Thyroid gland (tissue), 4 donors: Measurements from ENCODE around the gene ZNF462. TPM values are rescaled to one million over a fixed set of nuclear protein-coding genes. Genes with fewer than 3 reads are reported as not detected.

Experiments
- DNase-seq, 2 donors: peaks; one replicate each; pipeline ENCODE4 v3.0.0-alpha.2; 2019
- H3K27ac ChIP-seq, 3 donors: fragments of 200-600 bp; sonication (generic); 1 replicate in 2 of 3; 2 replicates in 1 of 3; pipeline ENCODE4 v1.5.1; 2016 to 2019; ENCODE audit warnings: mild to moderate bottlenecking in 1 of 3, moderate library complexity in 1 of 3
- H3K27me3 ChIP-seq: fragments of 200-600 bp; sonication (generic); one replicate; pipeline ENCODE4 v1.5.1; 2019
- H3K36me3 ChIP-seq, 2 donors: fragments of 200-600 bp; sonication (generic); one replicate each; pipeline ENCODE4 v1.5.1; 2016 to 2019
- H3K4me1 ChIP-seq, 2 donors: fragments of 200-600 bp; sonication (generic); one replicate each; pipeline ENCODE4 v1.5.1; 2017 to 2019
- H3K4me3 ChIP-seq, 3 donors: fragments of 200-600 bp; sonication (generic); replicated peaks in 1 of 3; 1 replicate in 2 of 3; 2 replicates in 1 of 3; pipeline ENCODE4 v1.5.1; 2016; ENCODE audit warnings: mild to moderate bottlenecking in 1 of 3
- H3K9me3 ChIP-seq: fragments of 200-600 bp; sonication (generic); one replicate; pipeline ENCODE4 v1.5.1; 2017
- POLR2A ChIP-seq, 2 donors: fragments of 450-650 bp; IDR thresholded peaks; one replicate each; pipeline ENCODE4 v1.6.1; 2017; ENCODE audit warnings: antibody characterized with exemption in 2 of 2, mild to moderate bottlenecking in 2 of 2, moderate library complexity in 1 of 2
- WGBS, 2 donors: methylation state at CpG; one replicate each; pipeline ENCODE4 v1.1.5; 2017; 5-methylcytosine and 5-hydroxymethylcytosine counted together
- intact Hi-C: fragments of 100-400 bp; cut with DNase I; formaldehyde crosslinking; loops from one replicate; pipeline ENCODE4 v1.15.1; 2023
- total RNA-seq, 4 donors: library from RNA; depleted of rRNA; stranded (reverse); fragments of >200 nt; gene quantifications; one replicate each; pipeline ENCODE4 v1.2.3, GENCODE V29; 2016
- TF ChIP-seq, protein P1 (sequence below), 6 experiments: fragments of 200-600 bp in 3 of 6; fragments of 450-650 bp in 3 of 6; sonication (generic) in 3 of 6; IDR thresholded peaks; one replicate each; pipeline ENCODE4 v1.5.1; 2016 to 2019; ENCODE audit warnings: antibody characterized with exemption in 6 of 6, mild to moderate bottlenecking in 2 of 6, inconsistent platforms in 1 of 6, moderate library complexity in 1 of 6

ZNF462 gene
- total RNA-seq, 4 donors from 2014 or later = 33.3 to 60.4 (median 46.3) TPM

DNA sequence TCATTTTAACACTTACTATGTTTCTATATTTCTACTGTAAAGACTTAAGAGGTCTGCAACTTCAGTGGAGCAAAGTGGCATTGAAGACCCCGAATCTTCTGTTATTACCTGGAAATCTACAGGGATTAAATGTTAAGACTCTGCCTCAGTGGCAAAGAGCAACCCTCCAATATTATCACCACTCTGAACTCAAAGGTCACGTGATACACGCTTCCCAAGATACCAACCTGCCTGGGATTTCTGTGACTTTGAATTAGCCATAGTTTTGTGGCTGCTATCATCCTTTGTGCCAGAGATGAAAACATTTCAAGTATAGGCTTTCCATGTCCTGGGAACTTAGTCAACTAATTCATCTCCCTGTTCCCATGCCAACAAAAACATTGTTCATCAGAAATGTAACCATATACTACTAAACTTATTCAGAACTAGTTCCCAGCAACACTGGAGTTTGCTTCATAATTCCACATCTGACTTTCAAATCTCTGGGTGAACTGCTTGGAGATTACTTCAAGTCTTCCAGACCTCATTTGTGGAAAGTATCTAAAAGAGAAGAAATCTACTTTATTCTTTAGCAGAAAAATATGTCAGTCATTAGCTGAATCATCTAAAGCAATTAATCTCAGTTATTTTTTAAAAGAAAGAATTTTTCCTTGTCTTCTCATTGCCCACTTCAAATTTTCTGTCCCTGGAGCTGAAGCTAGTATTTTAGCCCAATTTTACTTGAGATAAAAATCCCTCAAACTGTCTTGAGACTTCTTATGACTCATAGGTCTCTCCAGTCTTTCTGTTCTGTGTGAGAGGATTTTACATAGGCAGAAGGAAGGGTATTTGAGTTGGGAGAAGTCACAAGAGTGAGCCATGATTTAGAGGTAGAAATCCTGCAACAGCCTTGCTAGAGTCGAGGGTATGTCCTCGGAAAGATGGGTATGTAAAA, 83.0 kb downstream of the ZNF462 start:
- DNase-seq = no peak
- Histone ChIP-seq H3K9me3 (no peaks in the 10 kb centered on the region), H3K27me3 (no peaks in the 10 kb centered on the region), H3K27ac (no peak overlapping the region), H3K36me3 (peaks cover 0 to 7% of the 10 kb centered on the region in 2 donors), H3K4me1 (no peaks in the 10 kb centered on the region), H3K4me3 (no peak overlapping the region)
- 78 to 83% methylated on average over 5 of the region's 5 CpGs for WGBS, 2 donors
- TF ChIP-seq, protein P1, sequence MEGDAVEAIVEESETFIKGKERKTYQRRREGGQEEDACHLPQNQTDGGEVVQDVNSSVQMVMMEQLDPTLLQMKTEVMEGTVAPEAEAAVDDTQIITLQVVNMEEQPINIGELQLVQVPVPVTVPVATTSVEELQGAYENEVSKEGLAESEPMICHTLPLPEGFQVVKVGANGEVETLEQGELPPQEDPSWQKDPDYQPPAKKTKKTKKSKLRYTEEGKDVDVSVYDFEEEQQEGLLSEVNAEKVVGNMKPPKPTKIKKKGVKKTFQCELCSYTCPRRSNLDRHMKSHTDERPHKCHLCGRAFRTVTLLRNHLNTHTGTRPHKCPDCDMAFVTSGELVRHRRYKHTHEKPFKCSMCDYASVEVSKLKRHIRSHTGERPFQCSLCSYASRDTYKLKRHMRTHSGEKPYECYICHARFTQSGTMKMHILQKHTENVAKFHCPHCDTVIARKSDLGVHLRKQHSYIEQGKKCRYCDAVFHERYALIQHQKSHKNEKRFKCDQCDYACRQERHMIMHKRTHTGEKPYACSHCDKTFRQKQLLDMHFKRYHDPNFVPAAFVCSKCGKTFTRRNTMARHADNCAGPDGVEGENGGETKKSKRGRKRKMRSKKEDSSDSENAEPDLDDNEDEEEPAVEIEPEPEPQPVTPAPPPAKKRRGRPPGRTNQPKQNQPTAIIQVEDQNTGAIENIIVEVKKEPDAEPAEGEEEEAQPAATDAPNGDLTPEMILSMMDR (IDR thresholded peaks at IDR 0.05) = no peak
- no peak for TF ChIP-seq POLR2A (IDR thresholded peaks at IDR 0.05)
- intact Hi-C loops = no loop called here

DNA sequence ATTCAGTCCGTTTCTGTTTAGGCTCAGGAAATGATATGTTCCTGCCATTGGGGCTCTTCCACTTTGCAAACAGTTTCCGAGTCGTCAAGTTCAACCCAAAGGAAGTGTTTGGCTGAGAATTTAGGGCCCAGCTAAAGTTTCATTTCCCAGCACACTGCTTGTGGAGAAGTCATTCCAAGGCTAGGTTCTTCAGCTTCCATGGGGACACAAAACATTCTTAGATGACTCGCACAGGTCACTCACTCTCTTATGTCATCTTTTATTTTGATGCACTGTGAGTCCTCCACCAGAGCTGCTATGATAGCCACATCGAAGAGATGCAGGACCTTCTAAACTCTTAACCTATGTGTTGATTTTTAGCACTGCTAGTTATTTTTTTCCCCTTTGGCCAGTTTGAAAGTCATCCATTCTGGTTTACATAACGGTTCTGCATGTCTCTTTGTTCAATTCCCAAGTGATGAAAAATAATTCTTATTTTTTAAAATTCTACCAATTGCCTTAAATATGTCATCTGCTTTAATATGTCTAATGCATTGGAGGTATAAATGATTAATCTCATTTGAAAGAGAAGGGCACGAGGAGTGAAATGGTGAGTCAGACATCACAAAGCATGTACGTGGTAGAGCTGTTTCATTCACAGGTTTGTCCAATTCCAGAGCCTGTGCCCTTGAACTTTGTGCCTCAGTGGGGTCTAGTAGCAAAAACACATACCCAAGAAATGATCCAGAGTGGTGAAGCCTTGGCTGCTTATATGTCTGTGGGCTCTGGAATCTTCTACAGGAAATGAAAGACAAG, 84.3 kb downstream of the ZNF462 start:
- Histone ChIP-seq H3K4me1 (no peaks in the 10 kb centered on the region), H3K36me3 (peaks cover 0 to 7% of the 10 kb centered on the region in 2 donors), H3K4me3 (no peak overlapping the region), H3K27me3 (no peaks in the 10 kb centered on the region), H3K9me3 (no peaks in the 10 kb centered on the region), H3K27ac (no peak overlapping the region)
- no peak for DNase-seq
- TF ChIP-seq, protein P1 (IDR thresholded peaks at IDR 0.05) = no peak
- 78 to 89% methylated on average over 8 of the region's 8 CpGs for WGBS, 2 donors
- intact Hi-C loops = no loop called here

DNA sequence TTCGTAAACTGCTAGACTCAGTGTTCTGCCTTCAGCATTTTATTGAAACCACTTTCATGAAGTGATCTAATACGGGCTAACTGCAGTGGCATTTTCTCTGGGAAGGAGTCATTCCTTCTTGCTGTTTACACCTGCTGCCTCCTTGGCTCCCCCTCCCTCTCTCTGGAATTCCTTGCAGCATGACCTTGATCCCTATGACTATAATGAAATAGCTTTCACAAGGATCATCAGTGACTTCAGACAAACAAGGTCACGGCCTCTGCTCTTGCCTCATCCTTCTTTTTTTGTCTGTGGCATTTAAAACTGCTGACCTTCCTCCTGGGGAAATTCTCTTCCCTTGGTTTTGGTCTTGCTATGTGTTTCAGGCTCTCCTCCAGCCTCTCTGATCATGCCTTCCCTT, 90.2 kb downstream of the ZNF462 start:
- no peak overlapping the region for H3K4me3 ChIP-seq
- no peaks in the 10 kb centered on the region for H3K27me3 ChIP-seq
- intact Hi-C loops = no loop called here
- H3K36me3 ChIP-seq = no peaks in the 10 kb centered on the region
- WGBS, 2 donors = 92 to 95% methylated on average over 3 of the region's 3 CpGs
- H3K9me3 ChIP-seq = no peaks in the 10 kb centered on the region
- no peak overlapping the region for H3K27ac ChIP-seq
- no peak for DNase-seq
- TF ChIP-seq, protein P1 (IDR thresholded peaks at IDR 0.05) = no peak
- no peak for TF ChIP-seq POLR2A (IDR thresholded peaks at IDR 0.05)
- H3K4me1 ChIP-seq = no peaks in the 10 kb centered on the region

DNA sequence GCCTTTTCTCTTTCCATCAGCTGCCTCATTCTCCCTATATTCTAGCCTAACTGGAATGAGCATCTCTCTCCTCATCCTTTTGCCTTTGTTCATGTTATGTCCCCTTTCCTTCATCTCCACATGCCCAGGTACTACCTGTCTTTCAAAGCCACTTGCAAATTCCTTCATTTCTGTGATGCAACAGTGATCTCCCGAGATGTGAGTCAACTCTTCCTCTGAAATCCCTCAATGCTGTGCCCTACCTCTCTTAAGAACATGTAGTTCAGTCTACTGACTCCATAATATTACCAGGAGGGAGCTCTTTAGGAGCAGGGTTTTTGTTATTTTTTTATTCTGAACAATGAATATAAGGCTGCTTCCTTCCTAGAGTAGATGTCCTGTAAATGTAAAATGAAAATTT, 91.6 kb downstream of the ZNF462 start:
- TF ChIP-seq, protein P1 (IDR thresholded peaks at IDR 0.05) = no peak
- TF ChIP-seq POLR2A (IDR thresholded peaks at IDR 0.05) = no peak
- Histone ChIP-seq H3K36me3 (no peaks in the 10 kb centered on the region), H3K9me3 (no peaks in the 10 kb centered on the region), H3K4me3 (no peak overlapping the region), H3K4me1 (no peaks in the 10 kb centered on the region), H3K27ac (no peak overlapping the region), H3K27me3 (no peaks in the 10 kb centered on the region)
- WGBS, 2 donors = 93 to 95% methylated on average over 1 of the region's 1 CpG
- no peak for DNase-seq
- intact Hi-C loops = no loop called here
